WTC11 (cell line): ENCODE results near the gene OCRL.

Experiments used
- ATF1 ChIP-seq: sonication (generic); formaldehyde crosslinking; IDR thresholded peaks from 2 replicates; pipeline ENCODE4 v1.8.1; 2023; ENCODE audit warnings: mild to moderate bottlenecking, moderate library complexity, missing genetic modification reagents
- TF ChIP-seq, protein P1 (sequence below): fragments of 200-600 bp; IDR thresholded peaks from 2 replicates; pipeline ENCODE4 v1.8.0; 2022; ENCODE audit warnings: antibody characterized with exemption
- TF ChIP-seq, protein P2 (sequence below): sonication (generic); formaldehyde crosslinking; IDR thresholded peaks from 2 replicates; pipeline ENCODE4 v1.8.1; 2022; ENCODE audit warnings: missing genetic modification reagents, borderline replicate concordance

DNA sequence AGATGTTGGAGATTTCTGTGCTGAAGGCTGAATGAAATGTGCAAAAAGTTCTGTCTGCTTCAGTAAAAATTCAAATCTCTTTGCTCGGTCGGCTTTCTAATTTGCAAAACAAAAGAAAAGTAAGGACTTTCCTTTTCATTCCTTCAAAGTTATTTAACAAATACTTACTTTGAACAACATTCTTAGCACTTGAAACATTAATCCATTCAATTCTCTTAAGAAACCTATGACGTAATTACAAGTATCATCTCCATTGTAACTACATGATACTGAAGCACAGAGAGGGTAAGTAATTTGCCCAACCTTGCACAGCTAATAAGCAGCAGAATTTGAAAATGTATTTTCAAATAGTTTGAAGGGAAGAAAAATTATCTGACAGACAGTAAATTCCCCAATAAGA is 23.7 kb upstream of the OCRL start:
- TF ChIP-seq, protein P1, sequence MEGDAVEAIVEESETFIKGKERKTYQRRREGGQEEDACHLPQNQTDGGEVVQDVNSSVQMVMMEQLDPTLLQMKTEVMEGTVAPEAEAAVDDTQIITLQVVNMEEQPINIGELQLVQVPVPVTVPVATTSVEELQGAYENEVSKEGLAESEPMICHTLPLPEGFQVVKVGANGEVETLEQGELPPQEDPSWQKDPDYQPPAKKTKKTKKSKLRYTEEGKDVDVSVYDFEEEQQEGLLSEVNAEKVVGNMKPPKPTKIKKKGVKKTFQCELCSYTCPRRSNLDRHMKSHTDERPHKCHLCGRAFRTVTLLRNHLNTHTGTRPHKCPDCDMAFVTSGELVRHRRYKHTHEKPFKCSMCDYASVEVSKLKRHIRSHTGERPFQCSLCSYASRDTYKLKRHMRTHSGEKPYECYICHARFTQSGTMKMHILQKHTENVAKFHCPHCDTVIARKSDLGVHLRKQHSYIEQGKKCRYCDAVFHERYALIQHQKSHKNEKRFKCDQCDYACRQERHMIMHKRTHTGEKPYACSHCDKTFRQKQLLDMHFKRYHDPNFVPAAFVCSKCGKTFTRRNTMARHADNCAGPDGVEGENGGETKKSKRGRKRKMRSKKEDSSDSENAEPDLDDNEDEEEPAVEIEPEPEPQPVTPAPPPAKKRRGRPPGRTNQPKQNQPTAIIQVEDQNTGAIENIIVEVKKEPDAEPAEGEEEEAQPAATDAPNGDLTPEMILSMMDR, result no peak
- TF ChIP-seq, protein P2, sequence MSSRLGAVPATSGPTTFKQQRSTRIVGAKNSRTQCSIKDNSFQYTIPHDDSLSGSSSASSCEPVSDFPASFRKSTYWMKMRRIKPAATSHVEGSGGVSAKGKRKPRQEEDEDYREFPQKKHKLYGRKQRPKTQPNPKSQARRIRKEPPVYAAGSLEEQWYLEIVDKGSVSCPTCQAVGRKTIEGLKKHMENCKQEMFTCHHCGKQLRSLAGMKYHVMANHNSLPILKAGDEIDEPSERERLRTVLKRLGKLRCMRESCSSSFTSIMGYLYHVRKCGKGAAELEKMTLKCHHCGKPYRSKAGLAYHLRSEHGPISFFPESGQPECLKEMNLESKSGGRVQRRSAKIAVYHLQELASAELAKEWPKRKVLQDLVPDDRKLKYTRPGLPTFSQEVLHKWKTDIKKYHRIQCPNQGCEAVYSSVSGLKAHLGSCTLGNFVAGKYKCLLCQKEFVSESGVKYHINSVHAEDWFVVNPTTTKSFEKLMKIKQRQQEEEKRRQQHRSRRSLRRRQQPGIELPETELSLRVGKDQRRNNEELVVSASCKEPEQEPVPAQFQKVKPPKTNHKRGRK (CRISPR knock-in tag), result no peak
- no peak for TF ChIP-seq ATF1
